HG03469 (cell line): ENCODE measurements around the gene RFNG.
"Not testable (repeated sequence)": the region's sequence is repeated elsewhere in the genome, so short reads cannot be mapped to it uniquely, and the experiment has no call there.

Source experiments
- ATAC-seq: cut with Tn5 transposase; IDR thresholded peaks from one replicate; pipeline ENCODE4 v1.9.1; 2021; ENCODE audit warnings: mild to moderate bottlenecking, moderate library complexity, moderate number of reproducible peaks; ENCODE audit not compliant: unreplicated experiment

RFNG gene

DNA sequence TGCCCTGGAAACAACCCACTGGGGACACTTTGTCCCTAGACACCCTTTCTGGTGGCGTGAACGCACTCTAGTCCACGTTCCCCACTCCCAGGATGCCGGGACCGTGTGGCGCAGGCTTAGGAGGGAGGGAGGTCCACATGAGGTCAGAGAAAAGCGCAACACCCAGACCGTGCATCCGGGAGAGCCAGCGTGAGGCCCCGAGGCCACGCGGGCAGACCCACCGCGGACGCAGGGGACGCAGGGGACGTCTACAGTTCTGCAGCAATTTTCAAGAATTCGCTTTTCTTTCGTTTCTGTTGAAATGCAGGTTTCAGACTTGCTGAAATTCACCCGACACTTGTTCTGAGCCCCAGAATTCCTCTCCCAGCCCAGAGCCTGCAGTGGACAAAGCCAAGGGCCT lies 4.7 kb downstream of the RFNG start:
- no peak for ATAC-seq

DNA sequence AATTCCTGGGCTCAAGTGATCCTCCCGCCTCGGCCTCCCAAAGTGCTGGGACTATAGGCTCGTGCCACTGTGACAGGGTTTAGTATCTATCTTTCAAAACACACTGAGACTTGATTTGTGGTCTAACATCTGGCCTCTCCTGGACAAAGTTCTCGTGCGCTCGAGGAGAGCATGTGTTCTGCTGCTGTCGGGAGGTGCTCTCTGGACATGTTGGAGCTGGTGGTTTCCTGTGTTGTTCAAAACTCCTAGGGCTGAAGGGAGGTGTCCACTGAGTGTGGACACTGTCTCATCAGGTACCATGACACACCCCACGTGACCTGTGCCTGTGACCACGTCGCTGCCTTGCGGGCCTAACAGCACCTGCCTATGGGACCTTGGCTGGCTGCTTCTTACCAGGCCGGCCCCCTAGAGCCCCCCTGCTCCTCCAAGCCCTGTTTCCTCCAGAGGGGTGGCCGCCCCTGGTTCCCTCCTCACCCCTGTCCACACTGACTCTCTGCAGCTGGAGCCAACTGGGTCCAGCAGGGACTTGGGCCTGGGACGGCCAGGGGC lies 5.6 kb downstream of the RFNG start:
- no peak for ATAC-seq

GRCh38 chr17:82043507-82043906 lies 8.1 kb downstream of the RFNG start:
- ATAC-seq, result no peak

GRCh38 chr17:82042649-82043048 lies 9.0 kb downstream of the RFNG start:
- ATAC-seq, result no peak

- ATAC-seq, result no peak
Measured at GRCh38 chr17:82041144-82041814, 10.3 kb downstream of the RFNG start.

DNA sequence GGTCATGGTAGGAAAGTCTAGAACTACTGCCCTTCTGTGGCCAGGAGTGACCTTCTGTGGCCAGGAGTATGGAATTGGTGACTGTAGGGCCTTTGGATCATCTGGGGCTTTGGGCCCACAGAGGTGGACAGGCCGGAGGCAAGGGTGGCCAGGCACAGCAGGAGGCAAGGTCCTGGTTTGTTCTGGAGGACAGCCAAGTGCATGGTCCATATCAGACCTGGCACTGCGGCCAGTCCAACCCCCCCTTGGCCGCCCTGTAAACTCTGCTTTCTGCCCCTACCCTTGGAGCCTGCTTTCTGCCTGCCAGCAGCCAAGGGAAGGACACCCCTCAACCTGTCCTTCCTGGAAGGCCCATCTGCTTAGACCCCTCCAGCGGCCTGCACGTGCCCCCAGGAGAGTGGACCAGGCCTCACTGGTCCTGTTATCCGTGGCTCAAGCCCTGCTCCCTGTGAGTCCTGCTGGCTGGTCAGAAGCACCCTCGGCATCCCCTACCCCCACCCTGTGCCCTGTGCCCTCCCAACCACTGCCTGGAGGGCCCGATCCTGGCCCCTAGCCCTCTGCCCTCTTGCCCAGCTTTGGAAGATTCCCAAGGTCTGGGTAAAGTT lies 11.8 kb downstream of the RFNG start:
- ATAC-seq, result no peak

DNA sequence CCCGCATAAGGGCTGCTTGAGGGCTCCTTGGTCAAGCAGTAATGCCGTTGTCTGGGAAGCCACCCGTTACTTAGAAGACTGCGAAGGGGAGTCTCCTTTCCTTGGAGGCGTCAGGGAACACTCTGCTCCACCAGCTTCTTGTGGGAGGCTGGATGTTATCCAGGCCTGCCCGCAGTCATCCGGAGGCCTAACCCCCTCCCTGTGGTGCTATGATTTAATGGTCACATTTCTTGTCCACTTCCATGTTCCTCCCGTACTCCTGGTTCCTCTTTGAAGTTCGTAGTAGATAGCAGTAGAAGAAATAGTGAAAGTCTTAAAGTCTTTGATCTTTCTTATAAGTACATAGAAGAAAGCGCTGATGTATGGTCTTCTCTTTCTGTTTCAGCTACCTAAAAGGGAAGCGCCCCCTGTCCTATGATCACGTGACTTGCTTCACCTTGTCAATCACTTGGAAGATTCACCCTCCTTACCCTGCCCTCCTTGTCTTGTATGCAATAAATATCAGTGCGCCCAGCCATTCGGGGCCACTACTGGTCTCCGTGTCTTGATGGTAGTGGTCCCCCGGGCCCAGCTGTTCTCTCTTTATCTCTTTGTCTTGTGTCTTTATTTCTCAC lies 12.7 kb downstream of the RFNG start:
- not testable (repeated sequence) for ATAC-seq

DNA sequence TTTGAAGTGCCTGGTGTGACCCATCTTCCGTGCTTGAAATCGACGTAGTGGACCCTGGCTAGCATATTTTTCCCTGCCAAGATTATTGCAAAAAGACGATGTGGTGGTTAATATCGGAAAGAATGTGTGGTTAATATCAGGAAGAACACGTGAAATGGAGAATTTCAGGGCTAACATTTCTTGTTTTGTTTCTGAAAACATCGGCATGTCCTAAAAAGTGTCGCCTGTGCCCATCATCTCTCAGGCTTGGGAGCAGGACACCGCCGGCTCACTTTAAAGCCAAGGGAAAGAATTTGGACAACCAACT lies 13.8 kb downstream of the RFNG start:
- no peak for ATAC-seq

GRCh38 chr17:82037092-82037888 lies 14.3 kb downstream of the RFNG start, which contains the start of gene DCXR:
Gene DCXR, minus strand, starts transcription at chr17:82037697. Its CDS starts 15 bp downstream, at chr17:82037682.
- peak; percentile 60 for ATAC-seq

GRCh38 chr17:82036634-82037091 lies 14.9 kb downstream of the RFNG start:
- no peak for ATAC-seq

DNA sequence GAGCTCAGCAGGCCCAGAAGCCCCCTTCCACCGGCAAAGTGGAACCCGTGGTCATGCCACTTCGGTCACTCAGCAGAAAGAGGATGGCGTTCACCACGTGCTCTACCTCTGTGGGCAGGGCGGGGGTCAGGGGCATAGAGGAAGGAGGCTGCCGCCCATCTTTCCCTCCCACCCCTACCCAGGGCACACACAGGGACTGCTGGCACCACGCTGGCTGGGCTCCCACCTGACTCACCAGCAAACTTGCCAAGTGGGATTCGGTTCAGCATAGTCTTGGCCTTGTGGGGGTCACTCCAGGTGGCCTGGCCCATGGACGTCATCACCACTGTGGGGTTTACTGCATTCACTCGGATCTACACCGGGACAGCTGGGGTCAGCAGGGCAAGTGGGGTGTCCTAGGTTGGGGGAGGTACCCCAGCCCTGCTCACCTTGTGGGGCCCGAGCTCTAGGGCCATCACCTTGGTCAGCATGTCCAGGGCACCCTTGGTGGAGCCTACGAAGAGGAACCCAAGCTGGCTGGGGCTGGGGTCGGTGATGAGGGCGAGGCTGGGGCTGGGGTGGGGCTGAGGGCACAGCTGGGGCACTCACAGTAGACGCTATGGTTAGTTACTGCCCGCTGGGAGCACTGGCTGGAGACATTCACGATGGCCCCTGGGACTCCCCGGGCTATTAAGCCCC lies 15.5 kb downstream of the RFNG start:
- ATAC-seq, result no peak

- ATAC-seq, result no peak
Measured at GRCh38 chr17:82035488-82035887, 16.1 kb downstream of the RFNG start.

- no peak for ATAC-seq
Measured at GRCh38 chr17:82034371-82035011, 17.1 kb downstream of the RFNG start.

DNA sequence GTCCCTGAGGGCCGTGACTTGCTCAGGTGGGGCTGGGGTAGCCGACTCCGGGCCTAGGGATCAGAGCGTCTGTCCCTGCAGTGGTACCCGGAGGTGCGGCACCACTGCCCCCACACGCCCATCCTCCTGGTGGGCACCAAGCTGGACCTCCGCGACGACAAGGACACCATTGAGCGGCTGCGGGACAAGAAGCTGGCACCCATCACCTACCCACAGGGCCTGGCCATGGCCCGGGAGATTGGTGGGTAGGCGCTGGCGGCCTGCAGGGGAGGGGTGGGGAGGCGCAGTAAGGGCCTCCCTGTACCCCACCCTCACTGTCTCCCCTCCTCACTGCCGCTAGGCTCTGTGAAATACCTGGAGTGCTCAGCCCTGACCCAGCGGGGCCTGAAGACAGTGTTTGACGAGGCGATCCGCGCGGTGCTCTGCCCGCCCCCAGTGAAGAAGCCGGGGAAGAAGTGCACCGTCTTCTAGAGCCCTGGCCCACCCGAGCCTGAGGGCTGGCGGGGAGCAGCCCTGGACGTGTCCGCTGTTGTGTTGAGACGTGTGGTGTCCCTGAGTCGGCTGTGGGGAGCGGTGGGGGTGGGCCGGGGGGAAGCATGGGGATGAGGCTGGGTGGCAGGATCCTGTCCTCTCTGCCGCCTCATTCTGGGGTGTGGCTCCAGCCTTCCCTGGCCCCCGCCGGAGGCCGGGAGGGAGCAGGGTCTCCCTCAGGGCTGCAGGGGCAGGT lies 18.1 kb downstream of the RFNG start:
- no peak for ATAC-seq

- ATAC-seq, result no peak
Measured at GRCh38 chr17:82031885-82032627, 19.6 kb downstream of the RFNG start.

- no peak for ATAC-seq
Measured at GRCh38 chr17:82031303-82031884, 20.2 kb downstream of the RFNG start, which contains the start of gene RAC3. Gene RAC3, plus strand, starts transcription at chr17:82031678. Its CDS starts 84 bp downstream, at chr17:82031762.

DNA sequence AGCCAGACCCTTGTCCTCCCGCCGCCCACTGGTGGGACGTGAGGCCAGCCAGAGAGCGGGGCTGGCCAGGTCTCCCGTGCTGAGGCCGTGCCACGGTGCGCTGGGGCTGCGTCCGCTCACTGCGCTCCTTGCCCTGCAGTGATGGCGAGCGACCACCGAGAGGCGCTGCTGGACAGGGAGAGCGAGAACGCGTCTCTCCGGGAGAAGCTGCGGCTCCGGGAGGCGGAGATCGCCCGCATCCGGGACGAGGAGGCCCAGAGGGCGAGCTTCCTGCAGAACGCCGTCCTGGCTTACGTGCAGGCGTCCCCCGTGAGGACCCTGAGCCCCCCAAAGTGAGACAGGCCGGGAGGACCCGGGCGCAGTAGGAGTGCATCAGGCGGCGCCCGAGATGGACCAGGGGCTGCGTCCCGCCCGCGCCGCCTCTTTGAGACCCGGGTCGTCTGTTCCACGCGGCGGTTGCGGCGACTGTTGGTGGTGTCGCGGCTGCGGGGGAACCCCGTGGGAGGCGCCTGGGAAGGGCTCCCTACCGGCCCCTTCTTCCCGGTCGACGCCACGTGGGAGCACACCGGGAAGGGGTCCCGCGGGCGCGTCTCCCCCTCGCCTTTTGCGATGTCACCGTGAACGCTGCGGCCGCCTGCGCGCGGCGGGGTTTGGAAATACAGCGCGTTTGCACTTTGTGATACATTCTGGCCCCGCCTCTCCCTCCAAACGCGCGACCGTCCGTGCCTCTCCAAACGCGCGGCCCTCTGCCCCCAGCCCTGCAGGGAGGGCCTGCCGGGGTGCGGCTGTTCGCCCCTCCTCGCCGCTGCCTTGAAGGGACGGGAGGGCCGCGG lies 20.9 kb downstream of the RFNG start:
- ATAC-seq, result no peak
